Gastroesophageal sphincter (tissue), 4 donors: Measurements from ENCODE around the gene VNN1. TPM values are rescaled to one million over a fixed set of nuclear protein-coding genes. Genes with fewer than 3 reads are reported as not detected.

ENCODE experiments used
- ATAC-seq: fragments of 150-250 bp; one replicate; pipeline ENCODE4 v1.9.1; 2016; ENCODE audit warnings: mild to moderate bottlenecking, moderate library complexity
- H3K27ac ChIP-seq, 4 donors: fragments of 200-600 bp; sonication (generic) in 3 of 4; 1 replicate in 3 of 4; 2 replicates in 1 of 4; pipeline ENCODE4 v1.5.1; 2016 to 2019
- H3K27me3 ChIP-seq: fragments of 200-600 bp; sonication (generic); one replicate; pipeline ENCODE4 v1.5.1; 2019
- H3K36me3 ChIP-seq, 2 donors: fragments of 200-600 bp; sonication (generic); one replicate each; pipeline ENCODE4 v1.5.1; 2019; ENCODE audit warnings: control low read depth in 1 of 2
- H3K4me1 ChIP-seq, 3 donors: fragments of 200-600 bp; sonication (generic); 1 replicate in 2 of 3; 2 replicates in 1 of 3; pipeline ENCODE4 v1.5.1; 2016 to 2019; ENCODE audit warnings: control low read depth in 2 of 3
- H3K4me3 ChIP-seq, 2 donors: fragments of 200-600 bp; sonication (generic); one replicate each; pipeline ENCODE4 v1.5.1; 2019; ENCODE audit warnings: mild to moderate bottlenecking in 1 of 2, moderate library complexity in 1 of 2
- H3K9me3 ChIP-seq, 3 donors: fragments of 200-600 bp; sonication (generic); one replicate each; pipeline ENCODE4 v1.5.1; 2017 to 2019; ENCODE audit warnings: control low read depth in 2 of 3
- CTCF ChIP-seq, 4 experiments: fragments of 200-600 bp in 2 of 4; fragments of 450-650 bp in 2 of 4; sonication (generic) in 1 of 4; IDR thresholded peaks; one replicate each; pipeline ENCODE4 v1.5.1; 2017 to 2019; ENCODE audit warnings: antibody characterized with exemption in 4 of 4, mild to moderate bottlenecking in 2 of 4, moderate library complexity in 2 of 4
- EP300 ChIP-seq: sonication (generic); formaldehyde crosslinking; IDR thresholded peaks from one replicate; pipeline ENCODE4 v1.6.1; 2017; ENCODE audit warnings: antibody characterized with exemption, mild to moderate bottlenecking
- POLR2A ChIP-seq, 2 donors: fragments of 450-650 bp; IDR thresholded peaks; one replicate each; pipeline ENCODE4 v1.6.1; 2017; ENCODE audit warnings: antibody characterized with exemption in 2 of 2, mild to moderate bottlenecking in 2 of 2, moderate library complexity in 1 of 2
- POLR2AphosphoS5 ChIP-seq: sonication (generic); formaldehyde crosslinking; IDR thresholded peaks from one replicate; pipeline ENCODE4 v1.6.1; 2017; ENCODE audit warnings: antibody characterized with exemption
- WGBS, 2 donors: methylation state at CpG; one replicate each; pipeline ENCODE4 v1.1.5; 2018; ENCODE audit warnings: low coverage in 1 of 2; 5-methylcytosine and 5-hydroxymethylcytosine counted together
- total RNA-seq, 4 donors: library from RNA; depleted of rRNA; stranded (reverse); fragments of >200 nt; gene quantifications; one replicate each; pipeline ENCODE4 v1.1.0, GENCODE V29; 2016

VNN1 gene
- total RNA-seq, 4 donors from 2014 or later: 0.15 to 3.9 (median 2.2) TPM; not detected in 1

- H3K9me3 ChIP-seq: no peaks in the 10 kb centered on the region
Measured at GRCh38 chr6:132752255-132752654, 38.4 kb upstream of the VNN1 start.

GRCh38 chr6:132751828-132752227, 38.0 kb upstream of the VNN1 start:
- Histone ChIP-seq H3K4me1 (no peaks in the 10 kb centered on the region), H3K27ac (no peak overlapping the region), H3K4me3 (no peak overlapping the region), H3K9me3 (no peaks in the 10 kb centered on the region), H3K36me3 (no peaks in the 10 kb centered on the region), H3K27me3 (no peaks in the 10 kb centered on the region)
- ATAC-seq: no peak
- no peak for TF ChIP-seq CTCF (IDR thresholded peaks at IDR 0.05)
- TF ChIP-seq POLR2A (IDR thresholded peaks at IDR 0.05): no peak
- TF ChIP-seq POLR2AphosphoS5: no peak
- TF ChIP-seq EP300: no peak
- WGBS, 2 donors: 100% methylated on average over 1 of the region's 1 CpG; no CpG with 5 or more reads in 1 of the 2 donors

More at GRCh38 chr6:132752255-132752654, 38.4 kb upstream of the VNN1 start:
- TF ChIP-seq CTCF (IDR thresholded peaks at IDR 0.05) (no peak), POLR2AphosphoS5 (no peak), POLR2A (IDR thresholded peaks at IDR 0.05) (no peak)
- no peak for ATAC-seq
- no peaks in the 10 kb centered on the region for H3K4me1 ChIP-seq
- WGBS, 2 donors: 36 to 82% methylated on average over 1 of the region's 1 CpG
- no peaks in the 10 kb centered on the region for H3K36me3 ChIP-seq
- H3K4me3 ChIP-seq: no peak overlapping the region
- no peaks in the 10 kb centered on the region for H3K27me3 ChIP-seq
- no peak overlapping the region for H3K27ac ChIP-seq

GRCh38 chr6:132751306-132751705, 37.5 kb upstream of the VNN1 start:
- TF ChIP-seq CTCF (IDR thresholded peaks at IDR 0.05) (no peak), EP300 (no peak), POLR2A (IDR thresholded peaks at IDR 0.05) (no peak), POLR2AphosphoS5 (no peak)
- H3K4me1 ChIP-seq: no peaks in the 10 kb centered on the region
- H3K36me3 ChIP-seq: no peaks in the 10 kb centered on the region
- no peaks in the 10 kb centered on the region for H3K27me3 ChIP-seq
- 73 to 93% methylated on average over 3 to 4 of the region's 4 CpGs for WGBS, 2 donors
- no peak overlapping the region for H3K4me3 ChIP-seq
- H3K27ac ChIP-seq: no peak overlapping the region
- no peak for ATAC-seq
- no peaks in the 10 kb centered on the region for H3K9me3 ChIP-seq

GRCh38 chr6:132750455-132751248, 36.8 kb upstream of the VNN1 start:
- TF ChIP-seq POLR2A (IDR thresholded peaks at IDR 0.05) (no peak), CTCF (IDR thresholded peaks at IDR 0.05) (no peak), POLR2AphosphoS5 (no peak), EP300 (no peak)
- Histone ChIP-seq H3K4me1 (no peaks in the 10 kb centered on the region), H3K36me3 (no peaks in the 10 kb centered on the region), H3K27me3 (no peaks in the 10 kb centered on the region), H3K4me3 (no peak overlapping the region), H3K9me3 (no peaks in the 10 kb centered on the region), H3K27ac (no peak overlapping the region)
- 71 to 73% methylated on average over 6 to 8 of the region's 8 CpGs for WGBS, 2 donors
- ATAC-seq: no peak

- Histone ChIP-seq H3K36me3 (no peaks in the 10 kb centered on the region), H3K9me3 (no peaks in the 10 kb centered on the region), H3K27ac (no peak overlapping the region), H3K4me3 (no peak overlapping the region), H3K27me3 (no peaks in the 10 kb centered on the region), H3K4me1 (no peaks in the 10 kb centered on the region)
- 51 to 57% methylated on average over 2 to 3 of the region's 4 CpGs for WGBS, 2 donors
- TF ChIP-seq POLR2AphosphoS5 (no peak), CTCF (IDR thresholded peaks at IDR 0.05) (no peak), EP300 (no peak), POLR2A (IDR thresholded peaks at IDR 0.05) (no peak)
- peak; percentile 17 for ATAC-seq
Measured at GRCh38 chr6:132749111-132749510, 35.3 kb upstream of the VNN1 start.
